ENCODE data around the gene ADAMTS13.

DNA sequence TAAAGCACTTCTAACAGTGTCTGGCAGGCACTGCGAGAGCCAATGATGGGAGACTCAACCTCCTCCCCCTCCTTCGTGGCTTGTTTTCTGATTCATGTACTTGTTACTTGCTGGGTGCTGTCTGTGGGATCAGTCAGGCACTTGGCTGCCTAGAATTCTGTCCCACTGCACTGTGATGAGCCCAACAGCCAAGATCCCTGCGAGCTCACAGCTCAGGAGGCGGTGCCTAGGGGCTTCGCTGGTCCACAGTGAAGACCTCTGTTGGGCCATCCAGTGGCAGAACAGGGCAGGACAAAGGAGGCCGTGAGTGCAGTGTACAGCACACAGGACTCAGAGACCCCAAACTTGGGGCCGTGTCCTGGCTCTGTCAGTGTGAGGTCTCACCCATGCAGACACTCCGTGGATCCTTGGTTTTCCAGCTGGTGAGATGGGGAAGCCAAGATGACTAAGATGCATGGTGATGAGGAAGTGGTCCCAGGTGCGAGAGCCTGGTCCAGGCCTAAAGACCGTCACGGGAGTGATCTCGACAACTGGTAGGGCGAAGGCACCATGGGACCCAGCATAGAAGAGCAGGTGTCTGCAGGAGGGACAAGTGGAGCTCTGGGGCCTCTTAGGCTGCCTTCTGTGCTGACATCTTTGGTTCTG is 83.1 kb downstream of the ADAMTS13 start:
- TF ChIP-seq, protein P1, sequence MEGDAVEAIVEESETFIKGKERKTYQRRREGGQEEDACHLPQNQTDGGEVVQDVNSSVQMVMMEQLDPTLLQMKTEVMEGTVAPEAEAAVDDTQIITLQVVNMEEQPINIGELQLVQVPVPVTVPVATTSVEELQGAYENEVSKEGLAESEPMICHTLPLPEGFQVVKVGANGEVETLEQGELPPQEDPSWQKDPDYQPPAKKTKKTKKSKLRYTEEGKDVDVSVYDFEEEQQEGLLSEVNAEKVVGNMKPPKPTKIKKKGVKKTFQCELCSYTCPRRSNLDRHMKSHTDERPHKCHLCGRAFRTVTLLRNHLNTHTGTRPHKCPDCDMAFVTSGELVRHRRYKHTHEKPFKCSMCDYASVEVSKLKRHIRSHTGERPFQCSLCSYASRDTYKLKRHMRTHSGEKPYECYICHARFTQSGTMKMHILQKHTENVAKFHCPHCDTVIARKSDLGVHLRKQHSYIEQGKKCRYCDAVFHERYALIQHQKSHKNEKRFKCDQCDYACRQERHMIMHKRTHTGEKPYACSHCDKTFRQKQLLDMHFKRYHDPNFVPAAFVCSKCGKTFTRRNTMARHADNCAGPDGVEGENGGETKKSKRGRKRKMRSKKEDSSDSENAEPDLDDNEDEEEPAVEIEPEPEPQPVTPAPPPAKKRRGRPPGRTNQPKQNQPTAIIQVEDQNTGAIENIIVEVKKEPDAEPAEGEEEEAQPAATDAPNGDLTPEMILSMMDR (IDR thresholded peaks at IDR 0.05; ENCODE audit: poor library complexity, severe bottlenecking) = no peak
- TF ChIP-seq RAD21 (conservative IDR thresholded peaks at IDR 0.05) (no peak), EZH2 (IDR thresholded peaks at IDR 0.05; ENCODE audit: borderline replicate concordance, insufficient read depth, low read length, poor library complexity, severe bottlenecking) (no peak), POLR2AphosphoS5 (IDR thresholded peaks at IDR 0.05) (no peak), TAF1 (IDR thresholded peaks at IDR 0.05; ENCODE audit: low read depth) (no peak), EP300 (conservative IDR thresholded peaks at IDR 0.05; ENCODE audit: poor library complexity, severe bottlenecking) (no peak)
